H1 (cell line): ENCODE data around the gene ABCG1. TPM values are rescaled to one million over a fixed set of nuclear protein-coding genes. Genes with fewer than 3 reads are reported as not detected.

Source experiments
- CTCF ChIA-PET: fragments of 300-600 bp; sonication (Branson Sonifier 250); formaldehyde crosslinking; loops from one replicate; lab custom pipeline; 2021; ENCODE audit not compliant: partially characterized antibody; lab: Charles Lee
- POLR2A ChIA-PET: fragments of 300-600 bp; sonication (Branson Sonifier 250); formaldehyde crosslinking; loops from one replicate; lab custom pipeline; 2021; ENCODE audit warnings: inconsistent platforms; ENCODE audit not compliant: partially characterized antibody; lab: Charles Lee
- DNase-seq, 2 experiments: peaks; one replicate each; pipeline versions ENCODE4 v3.0.0 to v3.0.0-alpha.2; 2010 to 2022; ENCODE audit warnings: low spot score in 2 of 2, low read depth in 1 of 2, mixed read lengths in 1 of 2
- FAIRE-seq: peaks from 2 replicates; lab custom pipeline; 2011; peaks lifted over from hg19 to GRCh38; lab: Jason Lieb, UNC
- H2AFZ ChIP-seq: 2 replicates; pipeline ENCODE4 v1.8.1; 2012; ENCODE audit warnings: low read length, inconsistent platforms
- H2AK5ac ChIP-seq: 2 replicates; pipeline ENCODE4 v1.6.1; 2013; ENCODE audit warnings: low read depth, low read length
- H2BK120ac ChIP-seq: replicated peaks from 2 replicates; pipeline ENCODE3; 2013; ENCODE audit warnings: low read depth, low read length, inconsistent platforms
- H2BK12ac ChIP-seq: 2 replicates; pipeline ENCODE4 v1.6.1; 2013; ENCODE audit warnings: low read depth, low read length
- H2BK15ac ChIP-seq: 2 replicates; pipeline ENCODE4 v1.6.1; 2013; ENCODE audit warnings: low read length
- H2BK20ac ChIP-seq: 2 replicates; pipeline ENCODE4 v1.6.1; 2013; ENCODE audit warnings: low read length
- H2BK5ac ChIP-seq: 2 replicates; pipeline ENCODE4 v1.6.1; 2013; ENCODE audit warnings: low read depth, low read length
- H3K14ac ChIP-seq: 2 replicates; pipeline ENCODE4 v1.6.1; 2013; ENCODE audit warnings: inconsistent platforms; ENCODE audit not compliant: insufficient read length
- H3K18ac ChIP-seq: 2 replicates; pipeline ENCODE4 v1.6.1; 2013; ENCODE audit warnings: low read length; ENCODE audit errors: extremely low read depth
- H3K23ac ChIP-seq: 2 replicates; pipeline ENCODE4 v1.6.1; 2013; ENCODE audit warnings: inconsistent platforms; ENCODE audit not compliant: insufficient read length
- H3K23me2 ChIP-seq: 2 replicates; pipeline ENCODE4 v1.6.1; 2013; ENCODE audit warnings: low read depth, low read length
- H3K27ac ChIP-seq: 2 replicates; pipeline ENCODE4 v1.6.1; 2011; ENCODE audit warnings: low read depth, low read length, inconsistent platforms
- H3K27me3 ChIP-seq, 4 experiments: replicated peaks in 1 of 4; 1 replicate in 1 of 4; 2 replicates in 3 of 4; pipeline versions ENCODE4 v1.6.1 to v1.8.1; 2011 to 2013; ENCODE audit warnings: low read length in 3 of 4, mild to moderate bottlenecking in 3 of 4, inconsistent platforms in 2 of 4, mixed read lengths in 2 of 4, moderate library complexity in 1 of 4; ENCODE audit not compliant: control insufficient read depth in 3 of 4, insufficient read depth in 3 of 4; ENCODE audit errors: extremely low read depth in 1 of 4
- H3K36me3 ChIP-seq, 4 experiments: 2 replicates each; pipeline versions ENCODE4 v1.6.1 to v1.8.1; 2011 to 2013; ENCODE audit warnings: mild to moderate bottlenecking in 4 of 4, low read length in 3 of 4, moderate library complexity in 2 of 4, control low read depth in 1 of 4, inconsistent platforms in 1 of 4; ENCODE audit not compliant: insufficient read depth in 4 of 4, control insufficient read depth in 2 of 4
- H3K4ac ChIP-seq: replicated peaks from 2 replicates; pipeline ENCODE3; 2013; ENCODE audit warnings: low read length, low read depth, mixed read lengths, inconsistent platforms; ENCODE audit not compliant: insufficient read length
- H3K4me1 ChIP-seq, 4 experiments: replicated peaks in 1 of 4; 1 replicate in 1 of 4; 2 replicates in 3 of 4; pipeline versions ENCODE4 v1.6.1 to v1.8.1; 2011 to 2013; ENCODE audit warnings: low read length in 3 of 4, inconsistent platforms in 2 of 4, mixed read lengths in 1 of 4; ENCODE audit not compliant: insufficient read depth in 4 of 4, control insufficient read depth in 3 of 4
- H3K4me2 ChIP-seq, 2 experiments: 2 replicates each; pipeline versions ENCODE4 v1.6.1 to v1.8.1; 2011 to 2013; ENCODE audit warnings: low read depth in 2 of 2, low read length in 2 of 2, control low read depth in 1 of 2, inconsistent platforms in 1 of 2, mild to moderate bottlenecking in 1 of 2; ENCODE audit not compliant: insufficient read depth in 1 of 2
- H3K4me3 ChIP-seq, 4 experiments: fragments of 200-600, 300-600 bp in 1 of 4; sonication (generic), shearing (Covaris generic), sonication (Bioruptor Twin) in 1 of 4; 2 replicates each; pipeline versions ENCODE4 v1.5.1 to v1.8.1; 2011 to 2016; ENCODE audit warnings: low read length in 4 of 4, low read depth in 3 of 4, control low read depth in 2 of 4, inconsistent platforms in 2 of 4, mild to moderate bottlenecking in 2 of 4, mixed read lengths in 1 of 4, moderate library complexity in 1 of 4; ENCODE audit not compliant: insufficient read depth in 2 of 4; ENCODE audit errors: extremely low read depth in 1 of 4
- H3K56ac ChIP-seq: replicated peaks from 2 replicates; pipeline ENCODE3; 2013; ENCODE audit warnings: low read depth, mild to moderate bottlenecking, mixed read lengths, low read length, inconsistent platforms; ENCODE audit not compliant: insufficient read length
- H3K79me1 ChIP-seq: 2 replicates; pipeline ENCODE4 v1.6.1; 2013; ENCODE audit warnings: low read depth, low read length, control low read depth
- H3K79me2 ChIP-seq, 2 experiments: 2 replicates each; pipeline versions ENCODE4 v1.6.1 to v1.8.1; 2012 to 2013; ENCODE audit warnings: low read length in 2 of 2, mild to moderate bottlenecking in 2 of 2, inconsistent platforms in 1 of 2; ENCODE audit not compliant: insufficient read depth in 2 of 2, control insufficient read depth in 1 of 2
- H3K9ac ChIP-seq, 4 experiments: replicated peaks in 1 of 4; 1 replicate in 1 of 4; 2 replicates in 3 of 4; pipeline versions ENCODE4 v1.6.1 to v1.8.1; 2011 to 2013; ENCODE audit warnings: low read depth in 3 of 4, low read length in 3 of 4, control low read depth in 2 of 4, mild to moderate bottlenecking in 2 of 4, moderate library complexity in 2 of 4, inconsistent platforms in 1 of 4; ENCODE audit errors: extremely low read depth in 1 of 4
- H3K9me3 ChIP-seq, 2 experiments: 2 replicates each; pipeline versions ENCODE4 v1.6.1 to v1.8.1; 2012 to 2013; ENCODE audit warnings: mild to moderate bottlenecking in 2 of 2, moderate library complexity in 2 of 2, control low read depth in 1 of 2, inconsistent platforms in 1 of 2, low read depth in 1 of 2, low read length in 1 of 2, mixed read lengths in 1 of 2; ENCODE audit not compliant: insufficient read depth in 2 of 2
- H4K20me1 ChIP-seq, 2 experiments: replicated peaks in 1 of 2; 2 replicates each; pipeline versions ENCODE3 to v1.8.1; 2011 to 2013; ENCODE audit warnings: inconsistent platforms in 2 of 2, low read length in 2 of 2, mild to moderate bottlenecking in 1 of 2; ENCODE audit not compliant: insufficient read depth in 2 of 2, control insufficient read depth in 1 of 2
- H4K5ac ChIP-seq: 2 replicates; pipeline ENCODE4 v1.6.1; 2013; ENCODE audit warnings: low read length, low read depth, mixed read lengths, inconsistent platforms; ENCODE audit not compliant: insufficient read length
- H4K8ac ChIP-seq: 2 replicates; pipeline ENCODE4 v1.8.0; 2013; ENCODE audit warnings: mild to moderate bottlenecking, moderate library complexity, low read length, inconsistent platforms; ENCODE audit not compliant: insufficient read depth; ENCODE audit errors: extremely low read depth
- H4K91ac ChIP-seq: replicated peaks from 2 replicates; pipeline ENCODE3; 2013; ENCODE audit warnings: low read length, mixed read lengths, inconsistent platforms; ENCODE audit not compliant: insufficient read length
- CBX8 ChIP-seq: fragments of 300-800, 300-1000 bp; sonication (generic); IDR thresholded peaks from 2 replicates; pipeline ENCODE4 v1.7.1; 2016; ENCODE audit warnings: low read depth, low read length, borderline replicate concordance
- CEBPB ChIP-seq: IDR thresholded peaks from 2 replicates; pipeline ENCODE4 v1.6.1; 2012; ENCODE audit warnings: low read depth, low read length
- E2F6 ChIP-seq: IDR thresholded peaks from 2 replicates; pipeline ENCODE4 v1.6.1; 2012; ENCODE audit warnings: inconsistent platforms
- EGR1 ChIP-seq: IDR thresholded peaks from 2 replicates; pipeline ENCODE4 v1.6.1; 2011; ENCODE audit warnings: low read depth, low read length, borderline replicate concordance
- EP300 ChIP-seq, 2 experiments: IDR thresholded peaks; 1 replicate in 1 of 2; 2 replicates in 1 of 2; pipeline ENCODE4 v1.6.1; 2011 to 2012; ENCODE audit warnings: low read depth in 2 of 2, low read length in 2 of 2, mild to moderate bottlenecking in 2 of 2, borderline replicate concordance in 1 of 2, inconsistent platforms in 1 of 2, moderate library complexity in 1 of 2
- HDAC2 ChIP-seq, 2 experiments: fragments of 300-600 bp in 1 of 2; sonication (generic) in 1 of 2; IDR thresholded peaks; 2 replicates each; pipeline ENCODE4 v1.6.1; 2011 to 2012; ENCODE audit warnings: low read depth in 2 of 2, low read length in 2 of 2, mild to moderate bottlenecking in 2 of 2, moderate library complexity in 2 of 2, borderline replicate concordance in 1 of 2, inconsistent platforms in 1 of 2
- KDM4A ChIP-seq: IDR thresholded peaks from one replicate; pipeline ENCODE4 v1.7.1; 2012; ENCODE audit warnings: low read depth, mild to moderate bottlenecking, moderate library complexity, low read length, inconsistent platforms; ENCODE audit not compliant: severe bottlenecking
- NRF1 ChIP-seq: IDR thresholded peaks from 2 replicates; pipeline ENCODE4 v1.6.1; 2011; ENCODE audit warnings: mild to moderate bottlenecking, low read depth, low read length, improper control_type of control experiment
- SIN3A ChIP-seq, 2 experiments: IDR thresholded peaks in 1 of 2; conservative IDR thresholded peaks in 1 of 2; 2 replicates each; pipeline ENCODE4 v1.6.1; 2011 to 2012; ENCODE audit warnings: low read length in 2 of 2, improper control_type of control experiment in 1 of 2, low read depth in 1 of 2, mild to moderate bottlenecking in 1 of 2
- SUZ12 ChIP-seq: fragments of 200-600 bp; sonication (generic); IDR thresholded peaks from 2 replicates; pipeline ENCODE4 v1.6.1; 2012; ENCODE audit warnings: mild to moderate bottlenecking, inconsistent platforms, low read length, moderate library complexity, mixed read lengths
- TAF1 ChIP-seq: IDR thresholded peaks from 2 replicates; pipeline ENCODE4 v1.6.1; 2011; ENCODE audit warnings: mild to moderate bottlenecking, low read depth, low read length
- WGBS, 2 experiments: shearing (Covaris generic) in 1 of 2; methylation state at CpG; one replicate each; pipeline versions ENCODE4 v1.1.6 to v1.1.7; 2013 to 2015; ENCODE audit warnings: low lambda C conversion rate in 2 of 2, mixed read lengths in 2 of 2, inconsistent platforms in 1 of 2, low coverage in 1 of 2, missing lambda C conversion rate in 1 of 2; ENCODE audit not compliant: insufficient replicate concordance in 2 of 2, insufficient coverage in 1 of 2, insufficient read length in 1 of 2; ENCODE audit errors: extremely low coverage in 1 of 2, missing lambda C conversion rate in 1 of 2; 5-methylcytosine and 5-hydroxymethylcytosine counted together
- polyA plus RNA-seq, 7 experiments: library from polyadenylated mRNA; depleted of rRNA in 3 of 7; stranded (reverse) in 5 of 7; unstranded in 2 of 7; fragments of >200 nt in 5 of 7; fragments of 200-250 nt in 2 of 7; gene quantifications; 1 replicate in 5 of 7; 2 replicates in 1 of 7; 4 replicates in 1 of 7; pipeline versions ENCODE4 v1.2.1 to v1.2.3, GENCODE V29; 2011 to 2013; ENCODE audit warnings: missing spikeins in 2 of 7, mixed read lengths in 2 of 7
- total RNA-seq: library from RNA; stranded (reverse); fragmentation: NEBNext Ultra II Directional; extraction: Animal tissue kit (Norgen Biotek cat#: 25700); gene quantifications from 2 replicates; pipeline ENCODE4 v1.2.1, GENCODE V29; 2021

ABCG1 gene
- total and polyA plus RNA-seq, 2 of the 8 experiments (the other 6 are each of a cell fraction or from before 2014, with no cell fraction given): 2.1 to 4.0 TPM

- Histone ChIP-seq H2BK15ac (no peak overlapping the region), H4K91ac (no peak overlapping the region), H2BK12ac (no peak overlapping the region), H3K4ac (no peak overlapping the region), H3K4me1 (peaks cover 0 to 4% (median 3%) of the 10 kb centered on the region in 4 experiments; a peak in 3 of 7 replicates), H3K79me1 (no peaks in the 10 kb centered on the region), H4K8ac (no peak overlapping the region), H3K9me3 (no peaks in the 10 kb centered on the region), H3K23ac (no peak overlapping the region), H3K79me2 (no peaks in the 10 kb centered on the region), H3K23me2 (peaks cover 3% of the 10 kb centered on the region; the same call in 1 of the 2 replicates), H3K27ac (no peak overlapping the region), H3K56ac (no peak overlapping the region), H3K4me3 (no peak overlapping the region), H4K20me1 (peaks cover 0 to 5% of the 10 kb centered on the region in 2 experiments), H2BK20ac (no peak overlapping the region), H3K27me3 (no peaks in the 10 kb centered on the region; a peak in 1 of 7 replicates), H2BK120ac (no peak overlapping the region), H2AK5ac (no peak overlapping the region), H3K4me2 (no peak overlapping the region), H3K9ac (no peak overlapping the region), H3K14ac (no peak overlapping the region), H2AFZ (no peak overlapping the region), H3K36me3 (no peaks in the 10 kb centered on the region), H4K5ac (no peak overlapping the region), H3K18ac (no peak overlapping the region), H2BK5ac (no peak overlapping the region)
- DNase-seq (no peak), FAIRE-seq (no peak)
- TF ChIP-seq NRF1 (no peak), EGR1 (no peak), TAF1 (no peak), SUZ12 (no peak), EP300 (IDR thresholded peaks at IDR 0.05; ENCODE audit: borderline replicate concordance in 1 of 2, low read depth in 2 of 2, low read length in 2 of 2) (no peak), E2F6 (no peak), SIN3A (conservative IDR thresholded peaks at IDR 0.05 in 1 of 2, IDR thresholded peaks at IDR 0.05 in 1 of 2; ENCODE audit: low read depth in 1 of 2, low read length in 2 of 2) (no peak), CBX8 (no peak), KDM4A (no peak), HDAC2 (IDR thresholded peaks at IDR 0.05; ENCODE audit: borderline replicate concordance in 1 of 2, low read depth in 2 of 2, low read length in 2 of 2) (no peak), CEBPB (no peak)
- WGBS, 2 experiments: 81% methylated on average over 9 of the region's 9 CpGs; no CpG with 5 or more reads in 1 of the 2 experiments
- ChIA-PET CTCF (interaction anchor here (0.7 to 4.3 kb wide), 58 partner anchors 9 to 226 kb away, joined by 3 to 65 read pairs (median 5); partner anchors contain the start of genes ABCG1 and TFF1), POLR2A (interaction anchor here (2.9 kb wide), 1 partner anchor 25 kb away, joined by 6 read pairs; no protein-coding TSS in a partner anchor)
Measured at GRCh38 chr21:42258885-42259407, 40.0 kb downstream of the ABCG1 start.
